Karpas-422 (cell line): ENCODE results near the gene C19orf44. TPM values are rescaled to one million over a fixed set of nuclear protein-coding genes. Genes with fewer than 3 reads are reported as not detected.
A peak's percentile ranks its signal among the peaks of the same experiment; 100 is the strongest.
"Not testable (repeated sequence)": the region's sequence is repeated elsewhere in the genome, so short reads cannot be mapped to it uniquely, and the experiment has no call there.

ENCODE experiments used
- DNase-seq: peaks from one replicate; pipeline ENCODE4 v3.0.0-alpha.2; 2015
- H2AFZ ChIP-seq: fragments of 200-600 bp; sonication (generic); 2 replicates; pipeline ENCODE4 v1.6.1; 2014; ENCODE audit warnings: antibody characterized with exemption, low read length, mixed read lengths
- H3K27ac ChIP-seq: fragments of 200-600 bp; sonication (generic); 2 replicates; pipeline ENCODE4 v1.5.1; 2014; ENCODE audit warnings: mild to moderate bottlenecking, low read length, moderate library complexity
- H3K27me3 ChIP-seq: fragments of 200-600 bp; sonication (generic); 2 replicates; pipeline ENCODE4 v1.6.1; 2014; ENCODE audit warnings: low read length, mixed read lengths
- H3K36me3 ChIP-seq: fragments of 200-600 bp; sonication (generic); 2 replicates; pipeline ENCODE4 v1.6.1; 2014; ENCODE audit warnings: low read length, mixed read lengths; ENCODE audit not compliant: insufficient read depth
- H3K4me1 ChIP-seq: fragments of 200-600 bp; sonication (generic); 2 replicates; pipeline ENCODE4 v1.6.1; 2014; ENCODE audit warnings: mild to moderate bottlenecking, low read length, mixed read lengths
- H3K4me2 ChIP-seq: fragments of 200-600 bp; sonication (generic); 2 replicates; pipeline ENCODE4 v1.6.1; 2014; ENCODE audit warnings: low read length, low read depth, mild to moderate bottlenecking; ENCODE audit not compliant: poor library complexity, severe bottlenecking
- H3K4me3 ChIP-seq: fragments of 200-600 bp; sonication (generic); 2 replicates; pipeline ENCODE4 v1.5.1; 2014; ENCODE audit warnings: mild to moderate bottlenecking, antibody characterized with exemption, low read length, mixed read lengths
- H3K79me2 ChIP-seq: fragments of 200-600 bp; sonication (generic); 2 replicates; pipeline ENCODE4 v1.6.1; 2014; ENCODE audit warnings: mild to moderate bottlenecking, low read length, mixed read lengths
- H3K9ac ChIP-seq: fragments of 200-600 bp; sonication (generic); 2 replicates; pipeline ENCODE4 v1.6.0; 2014; ENCODE audit warnings: low read length
- H3K9me2 ChIP-seq: fragments of 200-600 bp; sonication (generic), shearing (Covaris generic); replicated peaks from 2 replicates; pipeline ENCODE4 v1.6.0; 2014; ENCODE audit warnings: mild to moderate bottlenecking, low read length, moderate library complexity; ENCODE audit not compliant: insufficient read depth
- H3K9me3 ChIP-seq: fragments of 300-700, 200-600 bp; sonication (generic); 2 replicates; pipeline ENCODE4 v1.6.1; 2014; ENCODE audit warnings: low read length, mixed read lengths
- H4K20me1 ChIP-seq: fragments of 200-600 bp; sonication (generic); 2 replicates; pipeline ENCODE4 v1.6.1; 2014; ENCODE audit warnings: mild to moderate bottlenecking, antibody characterized with exemption, low read length, low read depth; ENCODE audit not compliant: insufficient read depth
- total RNA-seq: library from RNA; depleted of rRNA; stranded (reverse); fragments of >200 nt; shearing (Covaris generic); gene quantifications from 2 replicates; pipeline ENCODE4 v1.2.3, GENCODE V29; 2014; ENCODE audit warnings: low replicate concordance; rRNA removed

Gene C19orf44
- 4.7 and 15.1 TPM in 2 replicates for total RNA-seq

DNA sequence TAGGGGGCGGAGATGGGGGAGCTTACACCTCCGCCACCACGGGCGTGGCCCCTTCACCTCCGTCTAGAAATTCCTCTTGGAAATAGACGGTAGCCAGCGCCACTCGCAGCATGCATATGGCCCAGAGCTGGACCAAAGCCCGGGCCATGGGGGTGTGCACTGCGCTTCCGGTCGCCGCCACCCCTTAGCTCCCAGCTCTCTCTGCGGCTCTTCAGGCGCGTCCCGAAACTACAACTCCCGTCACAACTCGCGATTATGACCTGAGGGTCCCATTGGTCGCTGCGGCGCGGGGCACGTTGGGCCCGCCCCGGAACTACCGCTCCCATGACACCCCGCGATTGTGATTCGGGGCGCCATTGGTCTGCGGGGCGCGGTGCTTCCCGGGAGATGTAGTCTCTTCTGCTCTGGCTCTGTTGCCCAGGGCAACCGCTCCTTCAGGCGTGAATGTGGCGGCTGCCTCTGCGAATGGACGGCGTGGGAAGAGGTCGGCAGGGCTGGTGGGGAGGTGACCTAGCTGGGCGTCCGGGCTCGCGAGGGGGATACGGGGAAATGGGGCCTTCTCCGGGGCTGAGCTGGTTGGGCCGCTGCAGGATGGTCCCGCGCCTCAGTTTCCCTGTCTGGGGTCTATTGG is at the start of gene C19orf44, which contains the start of gene CALR3:
Gene C19orf44, plus strand, starts transcription at position 413 of the 631 bp plus-strand sequence. CDS start 4,399 bp downstream, outside the sequence.
Gene CALR3, minus strand, starts transcription at position 186 of the 631 bp plus-strand sequence. Its CDS starts 38 bp downstream, at position 148.
- Histone ChIP-seq H3K27ac (no peak within 1 kb of the TSS; the same call in 1 of the 2 replicates), H3K27me3 (no peaks in the 10 kb centered on the region), H3K9ac (peak within 1 kb of the TSS; percentile 67), H3K36me3 (peaks cover 5% of the 10 kb centered on the region; the same call in 1 of the 2 replicates), H3K4me2 (peak within 1 kb of the TSS; percentile 61), H4K20me1 (no peaks in the 10 kb centered on the region), H3K4me1 (peaks cover 21% of the 10 kb centered on the region), H3K9me2 (no peaks in the 10 kb centered on the region), H3K4me3 (peak within 1 kb of the TSS; percentile 66), H3K79me2 (peaks cover 31% of the 10 kb centered on the region), H3K9me3 (no peaks in the 10 kb centered on the region), H2AFZ (peak within 1 kb of the TSS; percentile 75)
- peak; percentile 99 for DNase-seq

DNA sequence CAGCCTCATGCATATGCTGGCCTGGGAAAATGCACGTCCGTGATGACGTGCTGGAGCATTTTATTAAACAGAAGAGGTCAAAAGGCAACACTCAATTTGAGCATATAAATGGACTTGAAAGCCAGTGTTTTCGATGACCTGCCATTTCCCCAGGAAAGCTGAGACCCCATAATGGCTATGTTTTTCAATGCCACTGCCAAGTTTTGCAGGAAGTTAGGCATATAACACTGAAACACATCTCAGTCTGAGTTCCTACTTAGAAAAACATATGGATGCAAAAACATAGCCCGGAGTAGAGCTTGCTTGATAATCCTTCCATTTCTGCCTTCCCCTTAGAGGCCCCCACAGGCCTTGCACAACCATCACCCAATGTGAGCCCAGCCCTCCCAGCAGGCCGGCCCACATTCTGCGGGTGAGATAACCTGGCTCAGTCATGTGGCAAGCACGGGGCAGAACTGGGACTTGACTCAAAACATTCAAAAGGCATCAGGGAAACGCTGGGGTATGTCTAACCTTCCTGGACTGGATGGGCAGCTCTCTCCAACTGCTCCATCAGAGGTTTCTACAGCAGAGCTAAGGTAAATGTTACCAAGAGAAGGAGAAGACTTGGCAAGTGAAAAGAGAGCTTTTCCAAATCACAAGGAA is 49.3 kb upstream of the C19orf44 start:
- H3K4me1 ChIP-seq = peaks cover 92% of the 10 kb centered on the region
- DNase-seq = peak; percentile 94
- peak overlapping the region; percentile 49 for H3K4me3 ChIP-seq
- H3K27me3 ChIP-seq = no peaks in the 10 kb centered on the region
- peaks cover 58% of the 10 kb centered on the region for H3K79me2 ChIP-seq
- H3K27ac ChIP-seq = peak overlapping the region; percentile 99
- peak overlapping the region; percentile 86 for H3K9ac ChIP-seq
- H3K9me3 ChIP-seq = no peaks in the 10 kb centered on the region
- no peak overlapping the region for H2AFZ ChIP-seq
- no peaks in the 10 kb centered on the region for H3K36me3 ChIP-seq
- H4K20me1 ChIP-seq = no peaks in the 10 kb centered on the region; the same call in 1 of the 2 replicates
- no peaks in the 10 kb centered on the region for H3K9me2 ChIP-seq
- peak overlapping the region; percentile 73 for H3K4me2 ChIP-seq

DNA sequence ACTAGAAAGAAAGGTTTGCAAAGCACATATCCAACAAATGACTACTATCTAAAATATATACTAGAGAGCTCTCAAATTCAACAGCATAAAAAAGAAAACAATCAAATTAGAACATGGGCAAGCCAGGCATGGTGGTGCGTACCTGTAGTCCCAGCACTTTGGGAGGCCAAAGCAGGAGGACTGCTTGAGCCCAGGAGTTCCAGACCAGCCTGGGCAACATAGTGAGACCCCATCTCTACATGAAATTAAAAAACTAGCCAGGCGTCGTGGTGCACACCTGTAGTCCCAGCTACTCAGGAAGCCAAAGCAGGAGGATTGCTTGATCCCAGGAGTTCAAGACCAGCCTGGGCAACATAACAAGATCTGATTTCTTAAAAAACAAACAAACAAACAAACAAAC is 47.3 kb upstream of the C19orf44 start:
- H3K9me3 ChIP-seq, H3K36me3 ChIP-seq, H3K9ac ChIP-seq, H2AFZ ChIP-seq, H3K27me3 ChIP-seq, DNase-seq, H4K20me1 ChIP-seq, H3K4me2 ChIP-seq, H3K9me2 ChIP-seq, H3K4me3 ChIP-seq: not testable (repeated sequence)
- Histone ChIP-seq H3K4me1 (peaks cover 78% of the 10 kb centered on the region), H3K27ac (peak overlapping the region; percentile 99), H3K79me2 (peaks cover 65% of the 10 kb centered on the region)

DNA sequence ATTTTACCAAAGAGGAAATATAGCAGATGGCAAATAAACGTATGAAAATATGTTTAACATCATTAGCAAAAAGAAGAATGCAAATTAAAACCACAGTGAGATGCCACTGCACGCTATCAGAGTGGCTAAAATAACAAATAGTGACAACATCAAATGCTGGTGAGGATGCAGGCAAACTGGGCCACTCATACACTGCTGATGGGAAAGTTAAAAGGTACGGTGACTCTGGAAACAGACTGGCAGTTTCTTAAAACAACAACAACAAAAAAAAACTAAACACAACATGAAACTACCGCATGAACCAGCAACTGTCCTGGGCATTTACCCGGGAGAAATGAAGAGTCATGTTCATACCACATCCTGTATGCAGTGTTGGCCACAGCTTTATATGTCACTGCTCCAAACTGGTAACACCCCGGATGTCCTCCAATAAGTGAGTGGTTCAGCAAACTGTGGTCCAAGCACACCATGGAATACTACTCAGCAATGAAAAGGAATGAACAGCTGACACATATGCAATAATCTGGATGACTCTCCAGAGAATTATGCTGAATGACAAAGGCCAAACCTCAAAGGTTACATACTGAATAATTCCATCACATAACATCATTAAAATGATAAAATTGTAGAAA is 46.7 kb upstream of the C19orf44 start:
- no peak overlapping the region for H2AFZ ChIP-seq
- H3K4me1 ChIP-seq = peaks cover 78% of the 10 kb centered on the region
- peak overlapping the region; percentile 99 for H3K27ac ChIP-seq
- DNase-seq = no peak
- no peak overlapping the region for H3K4me2 ChIP-seq
- no peak overlapping the region for H3K9ac ChIP-seq
- H4K20me1 ChIP-seq = no peaks in the 10 kb centered on the region; the same call in 1 of the 2 replicates
- H3K9me2 ChIP-seq = no peaks in the 10 kb centered on the region
- H3K9me3 ChIP-seq = no peaks in the 10 kb centered on the region
- peaks cover 71% of the 10 kb centered on the region for H3K79me2 ChIP-seq
- no peaks in the 10 kb centered on the region for H3K36me3 ChIP-seq
- no peak overlapping the region for H3K4me3 ChIP-seq
- no peaks in the 10 kb centered on the region for H3K27me3 ChIP-seq

DNA sequence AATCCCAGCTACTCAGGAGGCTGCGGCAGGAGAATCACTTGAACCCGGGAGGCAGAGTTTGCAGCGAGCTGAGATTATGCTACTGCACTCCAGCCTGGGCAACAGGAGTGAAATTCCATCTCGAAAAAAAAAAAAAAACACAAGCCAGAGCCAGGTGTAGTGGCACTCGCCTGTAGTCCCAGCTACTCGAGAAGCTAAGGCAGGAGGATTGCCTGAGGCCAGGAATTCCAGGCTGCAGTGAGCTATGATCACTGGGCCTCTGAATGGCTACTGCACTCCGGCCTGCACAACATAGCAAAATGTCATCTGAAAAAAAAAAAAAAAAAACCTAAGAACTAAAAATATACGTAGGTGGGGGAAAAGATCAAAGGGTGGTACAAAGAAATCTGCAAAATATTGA is 43.9 kb upstream of the C19orf44 start:
- no peak overlapping the region for H3K4me2 ChIP-seq

DNA sequence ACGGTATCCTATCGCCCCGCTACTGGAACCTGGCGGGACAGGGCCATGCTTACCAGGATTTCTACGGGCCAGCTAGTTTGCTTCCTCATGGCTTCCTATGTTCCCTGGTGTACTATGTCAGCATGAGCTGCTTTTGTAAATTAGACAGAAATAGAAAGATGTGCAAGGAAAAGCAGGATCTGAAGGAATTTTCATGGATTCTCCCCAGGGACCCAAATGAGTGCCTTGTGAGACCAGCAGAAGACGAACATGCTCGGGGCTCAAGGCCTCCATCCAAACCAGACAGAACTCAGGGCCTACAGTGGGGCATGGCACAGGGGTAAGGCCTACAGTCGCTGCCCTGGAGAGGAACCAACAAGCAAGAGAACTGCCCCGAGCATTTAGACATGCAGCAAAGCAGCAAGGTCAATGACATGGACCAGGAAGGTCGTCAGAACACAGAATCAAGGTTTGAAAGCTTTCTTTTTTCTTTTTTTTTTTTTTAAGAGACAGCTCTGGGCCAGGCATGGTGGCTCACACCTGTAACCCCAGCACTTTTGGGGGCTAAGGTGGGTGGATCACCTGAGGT is 41.8 kb upstream of the C19orf44 start:
- H3K4me1 ChIP-seq = peaks cover 60% of the 10 kb centered on the region
- 0 out of 2 replicates have a peak, but pooled peaks cover 2% of the 10 kb centered on the region for H3K36me3 ChIP-seq
- H3K4me3 ChIP-seq = no peak overlapping the region
- peak overlapping the region; percentile 21; the same call in 1 of the 2 replicates for H3K27ac ChIP-seq
- DNase-seq = no peak
- H3K9ac ChIP-seq = no peak overlapping the region
- H4K20me1 ChIP-seq = peaks cover 14% of the 10 kb centered on the region; the same call in 1 of the 2 replicates
- H3K9me3 ChIP-seq = no peaks in the 10 kb centered on the region
- H2AFZ ChIP-seq = no peak overlapping the region
- peaks cover 97% of the 10 kb centered on the region for H3K79me2 ChIP-seq
- no peaks in the 10 kb centered on the region for H3K27me3 ChIP-seq
- H3K9me2 ChIP-seq = no peaks in the 10 kb centered on the region
- no peak overlapping the region for H3K4me2 ChIP-seq

More for the DNA sequence above, 43.9 kb upstream of the C19orf44 start:
- Histone ChIP-seq H2AFZ (no peak overlapping the region), H3K27me3 (no peaks in the 10 kb centered on the region), H3K79me2 (peaks cover 93% of the 10 kb centered on the region), H4K20me1 (peaks cover 9% of the 10 kb centered on the region; the same call in 1 of the 2 replicates), H3K4me1 (peaks cover 60% of the 10 kb centered on the region), H3K9ac (no peak overlapping the region), H3K9me3 (no peaks in the 10 kb centered on the region), H3K27ac (peak overlapping the region; percentile 54), H3K36me3 (0 out of 2 replicates have a peak, but pooled peaks cover 2% of the 10 kb centered on the region), H3K9me2 (no peaks in the 10 kb centered on the region), H3K4me3 (no peak overlapping the region)
- no peak for DNase-seq

DNA sequence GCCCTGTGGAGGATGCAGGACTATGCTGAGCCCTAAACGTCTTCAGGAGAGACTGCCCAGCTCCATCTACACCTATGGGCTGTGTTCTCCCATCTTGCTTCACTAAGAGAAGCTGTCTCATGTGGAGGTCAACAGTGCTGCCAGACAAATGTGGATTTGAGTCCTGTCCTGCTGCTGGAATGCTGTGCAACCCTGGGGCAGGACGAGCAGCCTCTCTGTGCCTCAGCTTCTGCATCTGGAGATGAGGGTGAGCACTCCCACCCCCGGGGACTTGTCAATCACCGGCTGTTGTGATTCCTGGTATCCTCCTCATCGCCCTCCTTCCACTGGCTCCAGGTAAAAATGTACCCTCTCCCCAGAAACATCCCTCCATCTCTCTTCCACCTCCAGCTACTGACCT is 40.7 kb upstream of the C19orf44 start:
- Histone ChIP-seq H3K4me2 (no peak overlapping the region), H3K4me1 (peaks cover 63% of the 10 kb centered on the region)

More for the DNA sequence above, 40.7 kb upstream of the C19orf44 start:
- Histone ChIP-seq H3K9me3 (no peaks in the 10 kb centered on the region), H3K27me3 (no peaks in the 10 kb centered on the region), H3K36me3 (0 out of 2 replicates have a peak, but pooled peaks cover 2% of the 10 kb centered on the region), H3K9me2 (no peaks in the 10 kb centered on the region), H3K79me2 (peaks cover 97% of the 10 kb centered on the region), H2AFZ (no peak overlapping the region), H3K4me3 (no peak overlapping the region), H3K9ac (no peak overlapping the region), H4K20me1 (peaks cover 15% of the 10 kb centered on the region; the same call in 1 of the 2 replicates), H3K27ac (peak overlapping the region; percentile 88; the same call in 1 of the 2 replicates)
- DNase-seq = no peak
